Measurements from ENCODE around the gene MYH14. TPM values are rescaled to one million over a fixed set of nuclear protein-coding genes. Genes with fewer than 3 reads are reported as not detected.

The MYH14 gene
- total RNA-seq, 1 donor from 2014 or later: 23.8 TPM

- DNase-seq (ENCODE audit: low read depth): no peak
- no peak for TF ChIP-seq CTCF (conservative IDR thresholded peaks at IDR 0.05; ENCODE audit: low read depth, low read length)
These were observed 25.1 kb upstream of the MYH14 start for GRCh38 chr19:50178320-50178719.

GRCh38 chr19:50178859-50179537 lies 24.4 kb upstream of the MYH14 start:
- peak; percentile 26 for DNase-seq (ENCODE audit: low read depth)
- TF ChIP-seq CTCF (conservative IDR thresholded peaks at IDR 0.05; ENCODE audit: low read depth, low read length): no peak

More at GRCh38 chr19:50178320-50178719, 25.1 kb upstream of the MYH14 start:
- H3K4me3 ChIP-seq (ENCODE audit: low read depth, low read length): no peak overlapping the region

GRCh38 chr19:50181121-50181520 lies 22.3 kb upstream of the MYH14 start:
- TF ChIP-seq CTCF (conservative IDR thresholded peaks at IDR 0.05; ENCODE audit: low read depth, low read length): no peak
- peak; percentile 23 for DNase-seq (ENCODE audit: low read depth)
- H3K4me3 ChIP-seq (ENCODE audit: low read depth, low read length): no peak overlapping the region

More at GRCh38 chr19:50178859-50179537, 24.4 kb upstream of the MYH14 start:
- peak overlapping the region; percentile 8 for H3K4me3 ChIP-seq (ENCODE audit: low read depth, low read length)

- no peak overlapping the region for H3K4me3 ChIP-seq (ENCODE audit: low read depth, low read length)
- DNase-seq (ENCODE audit: low read depth): no peak
- TF ChIP-seq CTCF (conservative IDR thresholded peaks at IDR 0.05; ENCODE audit: low read depth, low read length): no peak
These were observed 19.2 kb upstream of the MYH14 start for GRCh38 chr19:50184196-50184595.

GRCh38 chr19:50187937-50188336 lies 15.5 kb upstream of the MYH14 start:
- TF ChIP-seq CTCF (conservative IDR thresholded peaks at IDR 0.05; ENCODE audit: low read depth, low read length): no peak
- no peak for DNase-seq (ENCODE audit: low read depth)
- no peak overlapping the region for H3K4me3 ChIP-seq (ENCODE audit: low read depth, low read length)

GRCh38 chr19:50189331-50189730 lies 14.1 kb upstream of the MYH14 start:
- no peak overlapping the region for H3K4me3 ChIP-seq (ENCODE audit: low read depth, low read length)
- no peak for TF ChIP-seq CTCF (conservative IDR thresholded peaks at IDR 0.05; ENCODE audit: low read depth, low read length)

GRCh38 chr19:50190439-50190891 lies 13.0 kb upstream of the MYH14 start:
- no peak for TF ChIP-seq CTCF (conservative IDR thresholded peaks at IDR 0.05; ENCODE audit: low read depth, low read length)
- no peak for DNase-seq (ENCODE audit: low read depth)
- H3K4me3 ChIP-seq (ENCODE audit: low read depth, low read length): no peak overlapping the region

More at GRCh38 chr19:50189331-50189730, 14.1 kb upstream of the MYH14 start:
- DNase-seq (ENCODE audit: low read depth): no peak

All from epithelial cell of proximal tubule (primary cell).